SK-N-MC (cell line): ENCODE results near the gene SHISA9.

Experiments used
- EZH2 ChIP-seq: fragments of 200-600 bp; sonication (generic); IDR thresholded peaks from one replicate; pipeline ENCODE4 v1.6.1; 2017; ENCODE audit warnings: antibody characterized with exemption
- POLR2AphosphoS5 ChIP-seq: IDR thresholded peaks from 2 replicates; pipeline ENCODE4 v1.6.1; 2012; ENCODE audit warnings: mild to moderate bottlenecking, low read depth, low read length, borderline replicate concordance

- no peak for TF ChIP-seq POLR2AphosphoS5
- no peak for TF ChIP-seq EZH2
Measured at GRCh38 chr16:13139661-13140241, 238.4 kb downstream of the SHISA9 start.
